Measurements from ENCODE around the gene CHAMP1.
"Not testable (repeated sequence)": the region's sequence is repeated elsewhere in the genome, so short reads cannot be mapped to it uniquely, and the experiment has no call there.

CHAMP1 gene

GRCh38 chr13:114328595-114328994 lies 14.3 kb downstream of the CHAMP1 start:
- no peak for DNase-seq (ENCODE audit: low read depth in 2 of 2, low spot score in 1 of 2)

- DNase-seq (ENCODE audit: low read depth in 2 of 2, low spot score in 1 of 2) = no peak
These were observed 15.8 kb downstream of the CHAMP1 start for GRCh38 chr13:114330086-114330485.

GRCh38 chr13:114333881-114334280 lies 19.6 kb downstream of the CHAMP1 start:
- not testable (repeated sequence) for DNase-seq (ENCODE audit: low read depth in 2 of 2, low spot score in 1 of 2)

- DNase-seq (ENCODE audit: low read depth in 2 of 2, low spot score in 1 of 2) = no peak
These were observed 20.2 kb downstream of the CHAMP1 start for GRCh38 chr13:114334305-114335053.

GRCh38 chr13:114336457-114336856 lies 22.2 kb downstream of the CHAMP1 start:
- DNase-seq (ENCODE audit: low read depth in 2 of 2, low spot score in 1 of 2) = not testable (repeated sequence)

GRCh38 chr13:114338959-114339358 lies 24.7 kb downstream of the CHAMP1 start:
- DNase-seq (ENCODE audit: low read depth in 2 of 2, low spot score in 1 of 2) = no peak

GRCh38 chr13:114339857-114340534 lies 25.7 kb downstream of the CHAMP1 start:
- DNase-seq (ENCODE audit: low read depth in 2 of 2, low spot score in 1 of 2) = peak in 1 of 2 donors; percentile 8

- no peak for DNase-seq (ENCODE audit: low read depth in 2 of 2, low spot score in 1 of 2)
These were observed 26.9 kb downstream of the CHAMP1 start for GRCh38 chr13:114341003-114341777.

- DNase-seq (ENCODE audit: low read depth in 2 of 2, low spot score in 1 of 2) = not testable (repeated sequence)
These were observed 33.0 kb downstream of the CHAMP1 start for GRCh38 chr13:114347256-114347655.

- DNase-seq (ENCODE audit: low read depth in 2 of 2, low spot score in 1 of 2) = not testable (repeated sequence)
These were observed 38.5 kb downstream of the CHAMP1 start for GRCh38 chr13:114352763-114353162.

GRCh38 chr13:114353382-114353781 lies 39.1 kb downstream of the CHAMP1 start:
- not testable (repeated sequence) for DNase-seq (ENCODE audit: low read depth in 2 of 2, low spot score in 1 of 2)
